Mesendoderm (in vitro differentiated cells): Measurements from ENCODE around the gene LAMA1. TPM values are rescaled to one million over a fixed set of nuclear protein-coding genes. Genes with fewer than 3 reads are reported as not detected.

Experiments
- DNase-seq: peaks from one replicate; pipeline ENCODE4 v3.0.0; 2013
- H2AK5ac ChIP-seq: 2 replicates; pipeline ENCODE4 v1.6.1; 2013; ENCODE audit warnings: low read length, inconsistent platforms
- H2BK120ac ChIP-seq: 2 replicates; pipeline ENCODE4 v1.6.1; 2013; ENCODE audit warnings: low read depth, mild to moderate bottlenecking, low read length, moderate library complexity, mixed read lengths
- H2BK15ac ChIP-seq: replicated peaks from 2 replicates; pipeline ENCODE4 v1.6.1; 2013; ENCODE audit warnings: low read depth, mild to moderate bottlenecking, moderate library complexity
- H2BK5ac ChIP-seq: 2 replicates; pipeline ENCODE4 v1.6.1; 2013; ENCODE audit warnings: low read length, inconsistent platforms
- H3K18ac ChIP-seq: 2 replicates; pipeline ENCODE4 v1.6.1; 2013; ENCODE audit warnings: mild to moderate bottlenecking, low read length, mixed read lengths
- H3K23ac ChIP-seq: one replicate; pipeline ENCODE4 v1.6.1; 2013; ENCODE audit warnings: low read length
- H3K27ac ChIP-seq: 2 replicates; pipeline ENCODE4 v1.5.1; 2013; ENCODE audit warnings: low read depth, mild to moderate bottlenecking, inconsistent platforms, low read length, moderate library complexity
- H3K27me3 ChIP-seq: 2 replicates; pipeline ENCODE4 v1.6.1; 2013; ENCODE audit warnings: low read length, control low read depth, mild to moderate bottlenecking, inconsistent platforms; ENCODE audit not compliant: insufficient read depth, poor library complexity
- H3K36me3 ChIP-seq: 2 replicates; pipeline ENCODE4 v1.6.1; 2013; ENCODE audit warnings: low read length, inconsistent platforms; ENCODE audit not compliant: control insufficient read depth, insufficient read depth
- H3K4ac ChIP-seq: one replicate; pipeline ENCODE4 v1.6.1; 2013; ENCODE audit warnings: low read depth, mild to moderate bottlenecking, low read length, moderate library complexity
- H3K4me1 ChIP-seq: 2 replicates; pipeline ENCODE4 v1.6.1; 2013; ENCODE audit warnings: low read depth, low read length, inconsistent platforms; ENCODE audit not compliant: control insufficient read depth
- H3K4me2 ChIP-seq: 2 replicates; pipeline ENCODE4 v1.6.1; 2013; ENCODE audit warnings: low read length
- H3K4me3 ChIP-seq: 2 replicates; pipeline ENCODE4 v1.5.1; 2013; ENCODE audit warnings: mild to moderate bottlenecking, low read length
- H3K56ac ChIP-seq: one replicate; pipeline ENCODE4 v1.6.1; 2013; ENCODE audit warnings: low read length
- H3K79me1 ChIP-seq: 2 replicates; pipeline ENCODE4 v1.6.1; 2013; ENCODE audit warnings: low read length, inconsistent platforms
- H3K79me2 ChIP-seq: 2 replicates; pipeline ENCODE4 v1.6.1; 2013; ENCODE audit warnings: mild to moderate bottlenecking, low read length; ENCODE audit not compliant: control insufficient read depth, insufficient read depth
- H3K9ac ChIP-seq: 2 replicates; pipeline ENCODE4 v1.6.1; 2013; ENCODE audit warnings: low read length, inconsistent platforms
- H4K5ac ChIP-seq: one replicate; pipeline ENCODE4 v1.6.1; 2013; ENCODE audit warnings: low read length
- H4K8ac ChIP-seq: one replicate; pipeline ENCODE4 v1.6.1; 2013; ENCODE audit warnings: low read depth, mild to moderate bottlenecking, control low read depth, low read length, moderate library complexity
- WGBS: extraction: QIAGEN DNeasy Blood & Tissue Kit; methylation state at CpG from one replicate; pipeline ENCODE4 v1.1.7; 2013; ENCODE audit warnings: low lambda C conversion rate, missing lambda C conversion rate; ENCODE audit not compliant: insufficient coverage; ENCODE audit errors: extremely low coverage; 5-methylcytosine and 5-hydroxymethylcytosine counted together
- small RNA-seq: library from polyadenylated mRNA; stranded (forward); fragments of <200 nt; extraction: miRNeasy Mini kit (QIAGEN cat#:217004); gene quantifications from one replicate; pipeline ENCODE3, GENCODE V24; 2013; ENCODE audit not compliant: insufficient read depth

LAMA1 gene

DNA sequence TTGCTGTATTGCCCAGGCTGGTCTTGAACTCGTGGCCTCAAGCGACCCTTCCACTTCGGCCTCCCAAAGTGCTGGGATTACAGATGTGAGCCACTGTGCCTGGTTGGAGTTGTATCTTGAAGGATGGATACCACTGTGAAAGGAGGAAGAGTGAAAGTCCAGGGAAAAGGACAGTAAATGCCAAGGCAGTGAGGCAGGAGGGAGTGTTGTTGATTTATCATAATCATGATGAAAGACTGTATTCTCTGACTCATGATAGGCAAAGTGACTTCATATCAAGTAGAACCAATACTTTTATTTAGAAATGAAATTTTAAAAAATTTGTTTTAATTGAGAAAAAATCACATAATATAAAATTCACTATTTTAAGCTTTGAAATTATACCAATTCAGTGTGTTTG is 225.8 kb downstream of the LAMA1 start:
- Histone ChIP-seq H3K56ac (no peak overlapping the region), H3K27ac (no peak overlapping the region), H3K79me1 (no peaks in the 10 kb centered on the region), H2BK5ac (no peak overlapping the region), H3K9ac (no peak overlapping the region), H3K23ac (no peak overlapping the region), H3K4me2 (no peak overlapping the region), H3K4me3 (no peak overlapping the region), H2AK5ac (no peak overlapping the region), H2BK15ac (no peak overlapping the region), H4K8ac (no peak overlapping the region), H2BK120ac (no peak overlapping the region), H3K27me3 (no peaks in the 10 kb centered on the region), H3K4me1 (no peaks in the 10 kb centered on the region), H4K5ac (no peak overlapping the region), H3K18ac (no peak overlapping the region), H3K4ac (no peak overlapping the region), H3K79me2 (no peaks in the 10 kb centered on the region), H3K36me3 (no peaks in the 10 kb centered on the region)
- DNase-seq, result no peak
- WGBS, result no CpG with 5 or more reads among the region's 3 CpGs

Small RNA genes lying within 50 kb of the gene (small RNA-seq; reads per million reads assigned to genes)
- gene RNU6-916P, result not detected
